Measurements from ENCODE around the gene ZNF286A.
"Not testable (repeated sequence)": the region's sequence is repeated elsewhere in the genome, so short reads cannot be mapped to it uniquely, and the experiment has no call there.

The ZNF286A gene

GRCh38 chr17:15699413-15699924 lies at the start of gene ZNF286A:
TSS of gene ZNF286A (plus strand) at chr17:15699752. CDS start at chr17:15700330, 578 bp downstream.
- DNase-seq = peak; percentile 99

DNA sequence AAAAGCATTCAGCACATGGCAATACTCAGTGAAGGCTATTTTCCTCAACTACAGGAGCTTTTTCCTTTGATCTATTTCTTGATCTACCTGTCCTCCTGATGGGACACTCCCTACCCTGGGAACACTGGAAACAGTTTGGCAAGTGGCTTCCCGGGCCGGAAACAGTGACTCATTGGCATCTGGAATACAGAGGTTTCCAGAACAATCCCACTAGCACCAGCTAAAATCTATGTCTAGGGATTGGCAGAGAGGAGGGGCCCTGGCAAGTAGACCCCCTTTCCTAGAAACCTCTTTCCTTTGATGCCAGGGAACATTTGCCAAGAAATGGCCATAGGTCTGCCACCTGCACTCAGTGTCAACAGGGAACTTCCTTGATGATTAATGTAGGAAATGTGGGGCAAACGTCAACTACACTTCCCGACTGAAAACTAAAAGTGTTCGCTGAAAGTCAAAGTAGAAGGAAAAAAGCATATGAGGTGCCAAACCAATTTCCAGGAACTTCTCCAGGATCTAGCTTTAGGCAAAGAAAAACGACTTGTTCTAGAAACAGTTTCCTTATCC lies 49.6 kb upstream of the ZNF286A start:
- peak; percentile 44 for DNase-seq

DNA sequence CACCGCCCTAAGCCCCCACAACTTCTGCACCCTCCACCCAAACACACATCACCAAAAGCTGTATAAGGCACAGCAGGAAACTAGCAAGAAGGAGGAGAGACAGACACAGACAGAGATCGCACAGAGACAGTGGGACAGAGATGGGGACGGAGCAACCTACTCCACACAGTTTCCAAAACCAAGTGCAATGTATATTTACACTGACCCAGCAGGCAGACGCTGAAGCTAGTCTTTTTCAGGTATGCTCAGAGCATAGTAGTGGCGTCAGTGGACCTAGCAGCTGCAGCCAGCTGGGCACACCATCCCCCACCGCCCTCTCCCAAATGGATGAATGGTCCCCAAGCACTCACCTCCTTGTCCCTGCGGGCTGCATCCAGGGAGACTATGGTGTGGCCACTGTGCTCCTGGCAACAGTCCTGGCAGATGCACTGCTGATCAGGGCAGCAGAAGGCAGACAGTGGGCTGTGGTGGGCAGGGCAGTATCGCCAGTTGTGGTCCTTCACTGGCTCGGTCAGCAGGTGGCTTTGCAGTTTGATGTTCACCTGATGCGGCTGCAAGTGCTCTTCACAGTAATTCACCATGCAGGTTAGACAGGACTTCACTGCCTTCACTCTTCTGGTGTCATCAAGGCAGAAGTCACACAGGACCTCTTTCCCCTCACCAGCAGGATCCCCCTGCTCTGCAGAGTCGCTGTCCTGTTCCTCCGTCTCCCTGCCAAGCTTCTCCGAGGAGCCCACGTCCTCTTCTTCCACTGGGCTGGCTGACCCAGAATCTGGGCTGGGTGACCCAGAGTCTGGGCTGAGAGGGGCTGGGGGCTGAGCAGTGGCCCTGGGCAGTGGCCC lies 48.6 kb upstream of the ZNF286A start:
- DNase-seq = no peak

- DNase-seq = peak; percentile 99
Measured at GRCh38 chr17:15651583-15652110, 47.9 kb upstream of the ZNF286A start.

DNA sequence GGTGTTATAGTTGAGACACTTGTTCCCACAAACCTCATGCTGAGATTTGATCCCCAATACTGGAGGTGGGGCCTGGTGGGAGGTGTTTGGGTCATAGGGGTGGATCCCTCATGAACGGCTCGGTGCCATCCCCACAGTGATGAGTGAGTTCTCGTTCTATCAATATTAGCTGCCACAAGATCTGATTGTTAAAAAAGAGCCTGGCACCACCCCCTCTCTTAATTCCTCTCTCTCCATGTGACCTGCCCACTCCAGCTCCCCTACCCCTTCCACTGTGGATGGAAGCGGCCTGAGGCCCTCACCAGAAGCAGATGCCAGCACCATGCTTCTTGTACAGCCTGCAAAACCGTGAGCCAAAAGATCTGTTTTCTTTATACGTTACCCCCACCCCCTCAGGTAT lies 46.6 kb upstream of the ZNF286A start:
- no peak for DNase-seq

GRCh38 chr17:15654401-15654800 lies 45.2 kb upstream of the ZNF286A start:
- DNase-seq = not testable (repeated sequence)

DNA sequence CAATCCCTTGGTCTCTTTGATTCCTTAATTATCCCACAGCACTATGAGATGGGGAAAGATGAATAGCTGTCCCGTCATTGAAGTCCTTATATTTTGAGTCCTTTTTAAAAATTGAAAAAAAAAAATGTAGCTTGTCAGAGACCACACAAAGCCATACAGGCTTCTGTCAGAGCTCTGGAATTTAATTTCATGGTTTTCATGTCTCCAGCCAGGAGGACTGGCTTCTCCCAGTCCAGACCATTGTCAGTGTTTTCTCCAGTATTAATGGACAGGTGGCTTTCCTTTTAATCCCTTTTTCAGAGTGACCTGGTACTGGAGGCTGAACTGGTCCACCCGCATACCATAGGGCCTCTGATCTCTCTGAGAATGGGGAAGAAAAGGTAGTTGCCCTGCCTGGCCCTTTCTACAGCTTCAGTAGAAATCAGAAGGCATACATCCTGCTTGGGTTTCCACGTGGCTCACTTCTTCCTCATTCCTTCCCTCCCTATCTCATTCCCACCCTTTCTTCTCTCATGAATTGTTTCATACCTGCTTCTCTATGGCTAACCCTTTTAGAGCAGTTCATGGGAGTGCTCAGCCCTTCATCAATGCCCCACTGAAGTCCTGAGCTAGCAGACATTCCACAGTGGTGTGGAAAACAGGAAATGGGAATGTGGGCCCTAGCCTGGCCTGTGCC lies 44.5 kb upstream of the ZNF286A start:
- DNase-seq = no peak

GRCh38 chr17:15657868-15658267 lies 41.7 kb upstream of the ZNF286A start:
- DNase-seq = no peak

DNA sequence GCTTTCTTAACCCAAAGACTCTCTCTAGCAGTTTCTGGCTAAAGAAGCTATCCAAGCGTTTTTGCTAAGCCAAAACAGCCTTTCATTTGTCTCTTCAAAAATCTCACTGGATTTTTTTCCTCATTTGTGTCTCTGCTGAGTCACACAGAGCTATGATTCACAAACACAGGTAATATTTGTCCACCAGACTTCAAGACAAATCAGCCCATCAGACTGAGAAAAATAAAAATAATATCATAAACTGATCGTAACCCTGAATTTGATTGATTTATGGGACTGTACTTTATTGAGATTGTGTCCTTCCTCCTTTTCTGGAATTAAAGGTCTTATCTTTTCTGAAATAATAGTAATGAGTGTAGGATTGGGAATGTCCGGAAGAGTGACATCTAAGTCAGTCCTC lies 41.3 kb upstream of the ZNF286A start:
- no peak for DNase-seq

GRCh38 chr17:15659236-15659635 lies 40.3 kb upstream of the ZNF286A start:
- no peak for DNase-seq

- no peak for DNase-seq
Measured at GRCh38 chr17:15659663-15660062, 39.9 kb upstream of the ZNF286A start.

DNA sequence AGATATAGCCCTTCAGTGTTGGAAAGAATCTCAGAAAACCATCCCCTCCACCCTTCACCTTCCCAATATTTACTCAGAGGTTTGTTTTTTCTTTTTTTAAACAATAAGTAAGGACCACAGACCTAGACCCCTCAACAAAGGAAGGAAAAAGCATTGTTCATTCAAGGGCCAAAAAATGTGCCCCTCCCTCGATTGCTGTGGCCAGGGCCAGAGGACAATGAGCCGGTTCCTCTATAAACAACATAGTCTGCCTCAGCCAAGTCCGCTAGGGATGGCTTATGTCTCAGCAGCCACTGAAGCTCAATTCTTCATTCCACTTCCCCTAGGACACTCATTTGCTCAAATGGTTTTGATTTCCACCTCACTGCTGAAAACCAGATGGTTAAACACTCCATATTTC lies 39.5 kb upstream of the ZNF286A start:
- DNase-seq = no peak

DNA sequence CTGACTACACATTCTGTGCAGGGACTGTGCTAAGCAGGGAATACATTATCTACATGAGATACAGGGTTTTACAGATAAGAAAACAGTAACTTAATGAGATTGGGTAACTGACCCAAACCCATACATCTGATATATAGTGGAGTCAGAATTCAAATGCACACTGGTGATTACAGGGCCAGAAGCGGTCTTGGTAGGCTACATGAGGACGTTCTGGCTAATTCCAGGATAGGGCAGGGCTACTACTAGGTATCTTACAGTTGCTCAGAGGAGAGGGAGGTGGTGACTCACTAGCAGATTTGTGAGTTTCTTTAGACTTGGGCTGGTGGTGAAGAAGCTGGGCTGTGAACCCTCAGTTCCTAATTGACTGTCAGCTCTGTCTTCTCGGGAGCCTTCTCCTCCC lies 36.9 kb upstream of the ZNF286A start:
- no peak for DNase-seq

- DNase-seq = no peak
Measured at GRCh38 chr17:15663176-15663575, 36.4 kb upstream of the ZNF286A start.

GRCh38 chr17:15663691-15664090 lies 35.9 kb upstream of the ZNF286A start:
- DNase-seq = no peak

DNA sequence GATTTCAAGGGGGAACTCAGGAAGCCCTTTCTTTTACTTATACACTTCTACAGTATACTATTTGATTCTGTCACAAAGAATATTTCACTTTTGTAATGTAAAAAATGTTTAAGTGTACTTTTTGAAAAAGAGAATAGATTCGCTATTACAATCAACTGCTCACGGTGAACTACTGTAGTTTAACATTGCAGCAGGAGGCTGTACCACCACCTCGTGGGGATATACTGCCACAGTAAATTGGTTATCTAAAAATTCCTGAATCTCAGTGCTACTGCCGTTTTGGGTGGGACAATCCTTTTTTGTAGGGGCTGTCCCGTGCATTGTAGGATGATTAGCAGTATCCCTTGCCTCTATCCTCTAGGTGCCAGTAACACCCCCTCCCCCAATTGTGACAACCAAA lies 30.0 kb upstream of the ZNF286A start:
- not testable (repeated sequence) for DNase-seq

GRCh38 chr17:15674640-15675039 lies 24.9 kb upstream of the ZNF286A start:
- not testable (repeated sequence) for DNase-seq

DNA sequence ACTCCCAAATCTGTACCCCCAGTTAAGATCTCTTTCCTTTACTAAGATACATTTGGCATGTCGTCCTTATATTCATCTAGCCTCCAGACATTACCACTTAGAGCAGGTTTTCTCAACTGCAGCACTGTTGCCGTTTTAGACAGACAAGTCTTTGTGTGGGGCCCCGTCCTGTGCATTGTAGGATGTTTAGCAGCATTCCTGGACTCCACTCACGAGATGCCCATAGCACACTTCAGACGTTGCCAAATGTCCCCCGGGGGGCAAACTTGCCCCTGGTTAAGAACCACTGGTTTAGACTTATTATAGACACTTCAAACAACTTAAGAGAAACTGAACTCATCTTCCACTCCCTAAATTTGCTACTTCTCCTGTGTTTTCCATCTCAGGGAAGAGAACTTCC lies 23.6 kb upstream of the ZNF286A start:
- DNase-seq = not testable (repeated sequence)

DNA sequence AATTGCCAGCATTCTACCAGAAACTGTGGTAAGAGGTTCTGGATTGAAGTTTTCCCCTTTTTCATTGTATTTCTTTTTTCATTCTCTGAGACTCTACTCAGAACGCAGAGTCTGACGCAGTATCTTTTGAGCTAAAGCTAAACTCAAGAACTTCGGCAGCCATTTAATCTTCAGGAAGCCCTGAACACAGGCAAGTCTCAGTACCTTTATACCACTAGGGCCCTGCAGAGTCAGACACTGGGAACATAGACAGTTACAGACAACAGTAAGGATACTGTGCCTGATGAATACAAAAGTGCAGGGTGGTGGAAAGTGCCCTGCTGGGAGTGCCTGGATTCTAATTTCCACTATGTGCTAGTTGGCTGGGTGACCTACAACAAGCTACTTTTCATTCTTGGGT lies 16.4 kb upstream of the ZNF286A start:
- not testable (repeated sequence) for DNase-seq

DNA sequence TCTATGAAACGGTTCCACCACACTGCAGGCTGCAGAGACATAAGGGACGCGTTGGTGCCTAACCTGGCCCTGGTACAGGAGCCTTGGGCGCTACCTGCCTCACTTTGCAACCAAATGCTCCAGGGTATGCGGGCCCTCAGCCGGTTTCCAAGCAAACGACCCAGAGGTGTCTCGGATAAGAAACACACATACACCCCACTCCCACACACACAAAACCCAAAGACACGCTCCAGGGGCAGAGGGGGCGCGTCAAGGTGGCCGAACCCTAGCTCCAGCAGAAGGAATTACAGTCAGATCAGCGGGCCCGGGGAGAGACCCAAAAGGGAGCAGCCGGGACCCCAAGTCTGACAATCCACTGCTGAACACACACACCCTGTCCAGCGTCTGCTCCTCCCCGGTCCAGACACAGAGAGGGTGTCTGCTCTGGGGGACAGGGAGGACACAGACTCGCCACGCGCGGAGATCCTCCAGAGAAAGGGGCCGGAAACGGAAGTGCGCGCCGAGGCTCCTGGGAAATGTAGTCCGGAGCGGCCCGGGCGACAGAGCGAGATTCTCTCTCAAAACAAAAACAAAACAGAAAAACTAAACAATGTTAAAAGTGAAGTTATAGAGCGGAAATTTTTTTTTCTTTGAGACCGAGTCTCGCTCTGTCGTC lies 15.6 kb upstream of the ZNF286A start, which contains the start of gene TRIM16:
Gene TRIM16, minus strand, starts transcription at position 488 of the 655 bp plus-strand sequence. CDS start 32,702 bp downstream, outside the sequence.
- DNase-seq = peak; percentile 48

- not testable (repeated sequence) for DNase-seq
Measured at GRCh38 chr17:15687494-15687893, 12.1 kb upstream of the ZNF286A start.

DNA sequence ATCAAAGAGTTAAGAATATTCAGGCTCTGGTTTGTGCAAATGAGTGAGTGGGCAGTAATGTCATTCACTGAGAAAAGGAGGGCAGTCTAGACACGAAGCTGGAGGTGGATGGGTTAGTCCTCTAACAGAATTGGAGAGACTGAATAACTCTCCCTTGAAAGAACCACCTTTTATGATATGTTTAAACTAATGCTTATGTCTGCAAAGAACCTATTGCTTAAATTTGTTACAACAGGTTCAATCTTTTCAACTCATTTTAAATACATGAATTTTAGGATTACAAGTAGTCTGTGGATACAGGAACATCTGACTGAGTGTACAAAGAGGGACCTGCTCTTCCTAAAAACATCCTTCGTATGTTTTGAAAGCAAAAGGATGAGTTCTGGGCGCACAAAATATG lies 585 bp upstream of the ZNF286A start:
- DNase-seq = not testable (repeated sequence)

- not testable (repeated sequence) for DNase-seq
Measured at GRCh38 chr17:15699937-15700336, 385 bp downstream of the ZNF286A start.

All from fibroblast of skin of right quadriceps (primary cell).